Endodermal cell (in vitro differentiated cells): ENCODE data around the gene TMEM176A. TPM values are rescaled to one million over a fixed set of nuclear protein-coding genes. Genes with fewer than 3 reads are reported as not detected.

ENCODE experiments used
- DNase-seq: peaks from one replicate; pipeline ENCODE4 v3.0.0-alpha.2; 2017
- H3K27ac ChIP-seq: 2 replicates; pipeline ENCODE4 v1.5.1; 2013; ENCODE audit warnings: mild to moderate bottlenecking, low read depth, low read length, moderate library complexity
- H3K27me3 ChIP-seq: 2 replicates; pipeline ENCODE4 v1.6.1; 2013; ENCODE audit warnings: mild to moderate bottlenecking, low read length, moderate library complexity; ENCODE audit not compliant: insufficient read depth, control insufficient read depth, poor library complexity, severe bottlenecking
- H3K36me3 ChIP-seq: 2 replicates; pipeline ENCODE4 v1.7.0; 2013; ENCODE audit warnings: mild to moderate bottlenecking, low read length, moderate library complexity; ENCODE audit not compliant: control insufficient read depth, insufficient read depth
- H3K4me1 ChIP-seq: one replicate; pipeline ENCODE4 v1.7.0; 2013; ENCODE audit warnings: low read length; ENCODE audit not compliant: control insufficient read depth, insufficient read depth
- H3K4me3 ChIP-seq: 2 replicates; pipeline ENCODE4 v1.5.1; 2013; ENCODE audit warnings: mild to moderate bottlenecking, low read length, moderate library complexity
- H3K9ac ChIP-seq: 2 replicates; pipeline ENCODE4 v1.6.1; 2013; ENCODE audit warnings: mild to moderate bottlenecking, low read length, moderate library complexity; ENCODE audit not compliant: poor library complexity, severe bottlenecking; ENCODE audit errors: extremely low read depth
- H3K9me3 ChIP-seq: 2 replicates; pipeline ENCODE4 v1.6.1; 2013; ENCODE audit warnings: mild to moderate bottlenecking, low read length, moderate library complexity; ENCODE audit not compliant: control insufficient read depth
- H3K27ac Mint-ChIP-seq: 2 replicates; pipeline ENCODE4 v1.8.0; 2020; ENCODE audit warnings: mixed read lengths
- H3K27me3 Mint-ChIP-seq: 2 replicates; pipeline ENCODE4 v1.8.0; 2021; ENCODE audit warnings: mild to moderate bottlenecking, mixed read lengths; ENCODE audit not compliant: insufficient read depth
- H3K36me3 Mint-ChIP-seq: 2 replicates; pipeline ENCODE4 v1.8.0; 2020; ENCODE audit warnings: low read depth, mixed read lengths
- H3K4me1 Mint-ChIP-seq: 2 replicates; pipeline ENCODE4 v1.8.0; 2020; ENCODE audit warnings: mixed read lengths
- H3K4me3 Mint-ChIP-seq: 2 replicates; pipeline ENCODE4 v1.8.0; 2020; ENCODE audit warnings: mild to moderate bottlenecking, moderate library complexity, mixed read lengths
- H3K9me3 Mint-ChIP-seq: 2 replicates; pipeline ENCODE4 v1.8.0; 2020; ENCODE audit warnings: mild to moderate bottlenecking, mixed read lengths
- CTCF ChIP-seq: fragments of 200-600 bp; sonication (generic); conservative IDR thresholded peaks from 2 replicates; pipeline ENCODE4 v1.5.0; 2021; ENCODE audit warnings: antibody characterized with exemption, mild to moderate bottlenecking
- WGBS, 2 experiments: methylation state at CpG; one replicate each; pipeline versions ENCODE4 v1.1.5 to v1.1.7; 2013; ENCODE audit warnings: missing lambda C conversion rate in 2 of 2, mixed read lengths in 1 of 2; ENCODE audit not compliant: insufficient coverage in 1 of 2, insufficient read length in 1 of 2; 5-methylcytosine and 5-hydroxymethylcytosine counted together
- total RNA-seq, 2 donors: library from RNA; stranded (reverse); fragmentation: NEBNext Ultra II Directional in 1 of 2; extraction: Animal tissue kit (Norgen Biotek cat#: 25700) in 1 of 2; gene quantifications; 2 replicates in 1 of 2; 3 replicates in 1 of 2; pipeline ENCODE4 v1.2.1, GENCODE V29; 2021

Gene TMEM176A
- total RNA-seq, 2 donors from 2014 or later: not detected

- Mint-ChIP-seq H3K4me3 (no peak overlapping the region), H3K4me1 (no peaks in the 10 kb centered on the region), H3K27me3 (peaks cover 12% of the 10 kb centered on the region), H3K27ac (no peak overlapping the region), H3K36me3 (no peaks in the 10 kb centered on the region), H3K9me3 (no peaks in the 10 kb centered on the region)
- H3K9ac ChIP-seq: no peak overlapping the region
- no peaks in the 10 kb centered on the region for H3K4me1 ChIP-seq
- WGBS, 2 experiments: 78 to 100% methylated on average over 2 to 4 of the region's 4 CpGs
- H3K27ac ChIP-seq: no peak overlapping the region
- DNase-seq: no peak
- no peaks in the 10 kb centered on the region for H3K9me3 ChIP-seq
- H3K36me3 ChIP-seq: no peaks in the 10 kb centered on the region
- H3K4me3 ChIP-seq: no peak overlapping the region
- H3K27me3 ChIP-seq: no peaks in the 10 kb centered on the region
- TF ChIP-seq CTCF: no peak
These were observed 42.1 kb downstream of the TMEM176A start for GRCh38 chr7:150842716-150843115.

GRCh38 chr7:150845421-150845861, 44.9 kb downstream of the TMEM176A start:
- H3K4me3 ChIP-seq: no peak overlapping the region
- no peaks in the 10 kb centered on the region for H3K4me1 Mint-ChIP-seq
- DNase-seq: peak; percentile 36
- TF ChIP-seq CTCF: no peak
- no peaks in the 10 kb centered on the region for H3K9me3 Mint-ChIP-seq
- H3K27me3 ChIP-seq: no peaks in the 10 kb centered on the region
- no peaks in the 10 kb centered on the region for H3K36me3 Mint-ChIP-seq
- no peaks in the 10 kb centered on the region for H3K36me3 ChIP-seq
- H3K4me1 ChIP-seq: no peaks in the 10 kb centered on the region
- H3K27ac ChIP-seq: no peak overlapping the region
- peaks cover 21% of the 10 kb centered on the region for H3K27me3 Mint-ChIP-seq
- WGBS, 2 experiments: 25 to 52% methylated on average over 2 to 4 of the region's 4 CpGs
- no peaks in the 10 kb centered on the region for H3K9me3 ChIP-seq
- H3K9ac ChIP-seq: no peak overlapping the region
- H3K27ac Mint-ChIP-seq: no peak overlapping the region
- no peak overlapping the region for H3K4me3 Mint-ChIP-seq

GRCh38 chr7:150846291-150847115, 45.9 kb downstream of the TMEM176A start:
- Histone ChIP-seq H3K36me3 (no peaks in the 10 kb centered on the region), H3K4me3 (no peak overlapping the region), H3K4me1 (no peaks in the 10 kb centered on the region), H3K9me3 (no peaks in the 10 kb centered on the region), H3K9ac (no peak overlapping the region), H3K27ac (no peak overlapping the region), H3K27me3 (peaks cover 5% of the 10 kb centered on the region)
- no peaks in the 10 kb centered on the region for H3K9me3 Mint-ChIP-seq
- no peak overlapping the region for H3K4me3 Mint-ChIP-seq
- no peak for TF ChIP-seq CTCF
- no peak overlapping the region for H3K27ac Mint-ChIP-seq
- H3K4me1 Mint-ChIP-seq: no peaks in the 10 kb centered on the region
- DNase-seq: peak; percentile 27
- H3K36me3 Mint-ChIP-seq: no peaks in the 10 kb centered on the region
- WGBS, 2 experiments: 88 to 100% methylated on average over 8 to 14 of the region's 14 CpGs
- peaks cover 23% of the 10 kb centered on the region for H3K27me3 Mint-ChIP-seq
